Neural cell (in vitro differentiated cells): ENCODE results near the gene SPOP. TPM values are rescaled to one million over a fixed set of nuclear protein-coding genes. Genes with fewer than 3 reads are reported as not detected.
"Not testable (repeated sequence)": the region's sequence is repeated elsewhere in the genome, so short reads cannot be mapped to it uniquely, and the experiment has no call there.

Experiments
- H2AFZ ChIP-seq: fragments of 200-600, 300-800 bp; sonication (generic), shearing (Covaris generic); 2 replicates; pipeline ENCODE4 v1.6.0; 2014; ENCODE audit warnings: low read depth, mild to moderate bottlenecking, antibody characterized with exemption, low read length, moderate library complexity
- H3F3A ChIP-seq: fragments of 200-600 bp; shearing (Covaris generic); 2 replicates; pipeline ENCODE4 v1.6.1; 2016; ENCODE audit warnings: mild to moderate bottlenecking, moderate library complexity, mixed read lengths, antibody characterized with exemption, low read length; ENCODE audit not compliant: insufficient read depth, poor library complexity, severe bottlenecking
- H3K27ac ChIP-seq: fragments of 200-600, 300-800 bp; sonication (generic), shearing (Covaris generic); 2 replicates; pipeline ENCODE4 v1.5.1; 2014; ENCODE audit warnings: mild to moderate bottlenecking, low read length, moderate library complexity
- H3K27me3 ChIP-seq: fragments of 300-800, 200-600 bp; sonication (generic), shearing (Covaris generic); 2 replicates; pipeline ENCODE4 v1.6.0; 2014; ENCODE audit warnings: mild to moderate bottlenecking, low read depth, low read length, moderate library complexity; ENCODE audit not compliant: insufficient read depth
- H3K36me3 ChIP-seq: fragments of 300-800, 200-600 bp; sonication (generic), shearing (Covaris generic); 2 replicates; pipeline ENCODE4 v1.5.1; 2014; ENCODE audit warnings: mild to moderate bottlenecking, antibody characterized with exemption, low read length, moderate library complexity; ENCODE audit not compliant: insufficient read depth
- H3K4me2 ChIP-seq: fragments of 300-800, 200-600 bp; sonication (generic), shearing (Covaris generic); 2 replicates; pipeline ENCODE4 v1.6.0; 2014; ENCODE audit warnings: mild to moderate bottlenecking, low read length
- H3K4me3 ChIP-seq: fragments of 300-800, 200-600 bp; sonication (generic), shearing (Covaris generic); 2 replicates; pipeline ENCODE4 v1.5.1; 2014; ENCODE audit warnings: mild to moderate bottlenecking, low read length, moderate library complexity
- H3K79me2 ChIP-seq: fragments of 200-600 bp; shearing (Covaris generic); replicated peaks from 2 replicates; pipeline ENCODE4 v1.6.0; 2014; ENCODE audit warnings: mild to moderate bottlenecking, low read length, moderate library complexity; ENCODE audit not compliant: insufficient read depth
- H3K9ac ChIP-seq: fragments of 300-800, 200-600 bp; sonication (generic), shearing (Covaris generic); 2 replicates; pipeline ENCODE4 v1.6.1; 2016; ENCODE audit warnings: mild to moderate bottlenecking, low read length, mixed read lengths
- H3K9me2 ChIP-seq: fragments of 200-600 bp; shearing (Covaris generic); 2 replicates; pipeline ENCODE4 v1.6.1; 2016; ENCODE audit warnings: mild to moderate bottlenecking, low read length, mixed read lengths; ENCODE audit not compliant: insufficient read depth
- H3K9me3 ChIP-seq: fragments of 200-600, 300-800 bp; sonication (generic), shearing (Covaris generic); 2 replicates; pipeline ENCODE4 v1.6.1; 2016; ENCODE audit warnings: mild to moderate bottlenecking, mixed run types, low read length, moderate library complexity, mixed read lengths
- H4K20me1 ChIP-seq: fragments of 200-600 bp; shearing (Covaris generic); 2 replicates; pipeline ENCODE4 v1.6.1; 2016; ENCODE audit warnings: mild to moderate bottlenecking, mixed run types; ENCODE audit not compliant: insufficient read depth
- EP300 ChIP-seq: fragments of 450-650 bp; conservative IDR thresholded peaks from 2 replicates; pipeline ENCODE4 v1.6.1; 2014; ENCODE audit warnings: antibody characterized with exemption, mild to moderate bottlenecking, moderate library complexity; ENCODE audit not compliant: poor library complexity, severe bottlenecking
- EZH2 ChIP-seq: fragments of 200-600, 300-800 bp; shearing (Covaris generic), sonication (generic); IDR thresholded peaks from 2 replicates; pipeline ENCODE4 v1.6.1; 2014; ENCODE audit warnings: antibody characterized with exemption, low read length, borderline replicate concordance, mild to moderate bottlenecking; ENCODE audit not compliant: insufficient read depth, poor library complexity, severe bottlenecking
- MXI1 ChIP-seq: fragments of 450-650 bp; conservative IDR thresholded peaks from 2 replicates; pipeline ENCODE4 v1.6.1; 2014; ENCODE audit warnings: antibody characterized with exemption, mild to moderate bottlenecking; ENCODE audit not compliant: poor library complexity, severe bottlenecking
- POLR2AphosphoS5 ChIP-seq: IDR thresholded peaks from 2 replicates; pipeline ENCODE4 v1.6.1; 2012
- RAD21 ChIP-seq: fragments of 450-650 bp; conservative IDR thresholded peaks from 2 replicates; pipeline ENCODE4 v1.6.1; 2014; ENCODE audit warnings: antibody characterized with exemption, mild to moderate bottlenecking, moderate library complexity
- SMC3 ChIP-seq: fragments of 450-650 bp; conservative IDR thresholded peaks from 2 replicates; pipeline ENCODE4 v1.6.1; 2014; ENCODE audit warnings: antibody characterized with exemption, mild to moderate bottlenecking, moderate library complexity; ENCODE audit not compliant: poor library complexity
- TAF1 ChIP-seq: IDR thresholded peaks from 2 replicates; pipeline ENCODE4 v1.6.1; 2012; ENCODE audit warnings: low read depth
- polyA plus RNA-seq: library from polyadenylated mRNA; depleted of rRNA; stranded (reverse); fragments of >200 nt; gene quantifications from 2 replicates; pipeline ENCODE4 v1.2.3, GENCODE V29; 2014
- TF ChIP-seq, protein P1 (sequence below): fragments of 450-650 bp; IDR thresholded peaks from 2 replicates; pipeline ENCODE4 v1.5.1; 2014; ENCODE audit warnings: antibody characterized with exemption, mild to moderate bottlenecking, moderate library complexity; ENCODE audit not compliant: poor library complexity, severe bottlenecking
- TF ChIP-seq, protein P2 (sequence below): IDR thresholded peaks from 2 replicates; pipeline ENCODE4 v1.6.1; 2012; ENCODE audit warnings: borderline replicate concordance

Gene SPOP
- polyA plus RNA-seq, 1 donor from 2014 or later: 71.9 TPM

- TF ChIP-seq, protein P1, sequence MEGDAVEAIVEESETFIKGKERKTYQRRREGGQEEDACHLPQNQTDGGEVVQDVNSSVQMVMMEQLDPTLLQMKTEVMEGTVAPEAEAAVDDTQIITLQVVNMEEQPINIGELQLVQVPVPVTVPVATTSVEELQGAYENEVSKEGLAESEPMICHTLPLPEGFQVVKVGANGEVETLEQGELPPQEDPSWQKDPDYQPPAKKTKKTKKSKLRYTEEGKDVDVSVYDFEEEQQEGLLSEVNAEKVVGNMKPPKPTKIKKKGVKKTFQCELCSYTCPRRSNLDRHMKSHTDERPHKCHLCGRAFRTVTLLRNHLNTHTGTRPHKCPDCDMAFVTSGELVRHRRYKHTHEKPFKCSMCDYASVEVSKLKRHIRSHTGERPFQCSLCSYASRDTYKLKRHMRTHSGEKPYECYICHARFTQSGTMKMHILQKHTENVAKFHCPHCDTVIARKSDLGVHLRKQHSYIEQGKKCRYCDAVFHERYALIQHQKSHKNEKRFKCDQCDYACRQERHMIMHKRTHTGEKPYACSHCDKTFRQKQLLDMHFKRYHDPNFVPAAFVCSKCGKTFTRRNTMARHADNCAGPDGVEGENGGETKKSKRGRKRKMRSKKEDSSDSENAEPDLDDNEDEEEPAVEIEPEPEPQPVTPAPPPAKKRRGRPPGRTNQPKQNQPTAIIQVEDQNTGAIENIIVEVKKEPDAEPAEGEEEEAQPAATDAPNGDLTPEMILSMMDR: no peak
Observed at GRCh38 chr17:49676276-49676868, 1.5 kb downstream of the SPOP start (continued).

DNA sequence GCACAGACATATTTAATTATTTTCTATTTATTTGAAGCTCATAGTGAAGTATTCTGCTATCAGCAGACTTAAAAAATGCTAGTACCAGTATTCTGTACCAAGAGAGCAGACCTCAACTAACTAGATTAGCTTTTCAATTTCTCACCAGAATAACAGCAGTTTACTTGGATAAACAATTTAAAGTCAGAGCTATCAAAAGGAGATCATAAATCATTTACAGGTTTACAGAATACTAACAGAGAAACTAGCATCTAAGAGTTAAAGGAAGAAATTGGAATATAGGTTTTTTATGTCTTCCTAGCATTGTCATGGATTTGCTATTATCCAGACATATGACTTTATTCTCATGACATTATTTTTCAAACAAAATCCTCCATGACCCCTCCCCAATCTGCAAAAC lies 3.4 kb downstream of the SPOP start:
- Histone ChIP-seq H2AFZ (no peak overlapping the region), H3F3A (no peaks in the 10 kb centered on the region), H3K4me3 (peak overlapping the region; percentile 87), H3K79me2 (peaks cover 55% of the 10 kb centered on the region), H3K9ac (no peak overlapping the region), H4K20me1 (no peaks in the 10 kb centered on the region), H3K27me3 (no peaks in the 10 kb centered on the region), H3K9me2 (no peaks in the 10 kb centered on the region), H3K4me2 (peak overlapping the region; percentile 43), H3K27ac (no peak overlapping the region), H3K36me3 (no peaks in the 10 kb centered on the region), H3K9me3 (no peaks in the 10 kb centered on the region)
- TF ChIP-seq SMC3 (no peak), EP300 (no peak), POLR2AphosphoS5 (no peak), TAF1 (no peak), EZH2 (no peak), RAD21 (no peak), MXI1 (no peak)
- TF ChIP-seq, protein P2, sequence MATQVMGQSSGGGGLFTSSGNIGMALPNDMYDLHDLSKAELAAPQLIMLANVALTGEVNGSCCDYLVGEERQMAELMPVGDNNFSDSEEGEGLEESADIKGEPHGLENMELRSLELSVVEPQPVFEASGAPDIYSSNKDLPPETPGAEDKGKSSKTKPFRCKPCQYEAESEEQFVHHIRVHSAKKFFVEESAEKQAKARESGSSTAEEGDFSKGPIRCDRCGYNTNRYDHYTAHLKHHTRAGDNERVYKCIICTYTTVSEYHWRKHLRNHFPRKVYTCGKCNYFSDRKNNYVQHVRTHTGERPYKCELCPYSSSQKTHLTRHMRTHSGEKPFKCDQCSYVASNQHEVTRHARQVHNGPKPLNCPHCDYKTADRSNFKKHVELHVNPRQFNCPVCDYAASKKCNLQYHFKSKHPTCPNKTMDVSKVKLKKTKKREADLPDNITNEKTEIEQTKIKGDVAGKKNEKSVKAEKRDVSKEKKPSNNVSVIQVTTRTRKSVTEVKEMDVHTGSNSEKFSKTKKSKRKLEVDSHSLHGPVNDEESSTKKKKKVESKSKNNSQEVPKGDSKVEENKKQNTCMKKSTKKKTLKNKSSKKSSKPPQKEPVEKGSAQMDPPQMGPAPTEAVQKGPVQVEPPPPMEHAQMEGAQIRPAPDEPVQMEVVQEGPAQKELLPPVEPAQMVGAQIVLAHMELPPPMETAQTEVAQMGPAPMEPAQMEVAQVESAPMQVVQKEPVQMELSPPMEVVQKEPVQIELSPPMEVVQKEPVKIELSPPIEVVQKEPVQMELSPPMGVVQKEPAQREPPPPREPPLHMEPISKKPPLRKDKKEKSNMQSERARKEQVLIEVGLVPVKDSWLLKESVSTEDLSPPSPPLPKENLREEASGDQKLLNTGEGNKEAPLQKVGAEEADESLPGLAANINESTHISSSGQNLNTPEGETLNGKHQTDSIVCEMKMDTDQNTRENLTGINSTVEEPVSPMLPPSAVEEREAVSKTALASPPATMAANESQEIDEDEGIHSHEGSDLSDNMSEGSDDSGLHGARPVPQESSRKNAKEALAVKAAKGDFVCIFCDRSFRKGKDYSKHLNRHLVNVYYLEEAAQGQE: no peak
- TF ChIP-seq, protein P1: no peak

DNA sequence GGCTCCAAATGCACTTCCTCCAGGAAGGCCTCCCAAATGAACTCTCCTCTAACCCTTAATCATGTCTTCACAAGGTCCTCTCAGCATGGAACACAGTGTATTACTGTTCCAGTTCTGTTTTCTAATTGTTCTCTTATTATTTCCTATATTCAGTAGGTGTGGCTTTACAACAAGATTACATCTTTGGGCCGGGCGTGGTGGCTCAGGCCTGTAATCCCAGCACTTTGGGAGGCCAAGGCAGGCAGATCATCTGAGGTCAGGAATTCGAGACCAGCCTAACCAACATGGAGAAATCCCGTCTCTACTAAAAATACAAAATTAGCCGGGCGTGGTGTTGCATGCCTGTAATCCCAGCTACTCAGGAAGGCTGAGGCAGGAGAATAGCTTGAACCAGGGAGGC lies 4.2 kb downstream of the SPOP start:
- H3K4me3 ChIP-seq, H3K4me2 ChIP-seq, H3K9me2 ChIP-seq, H3K9ac ChIP-seq, H4K20me1 ChIP-seq, H3K27ac ChIP-seq, H2AFZ ChIP-seq, H3F3A ChIP-seq, H3K9me3 ChIP-seq, H3K27me3 ChIP-seq, H3K36me3 ChIP-seq: not testable (repeated sequence)
- peaks cover 55% of the 10 kb centered on the region for H3K79me2 ChIP-seq
